Upper lobe of left lung (tissue), 4 donors: ENCODE measurements around the gene CTDNEP1.

ENCODE experiments used
- EP300 ChIP-seq, 4 donors: sonication (generic); formaldehyde crosslinking; IDR thresholded peaks; one replicate each; pipeline ENCODE4 v1.5.1; 2017; ENCODE audit warnings: antibody characterized with exemption in 4 of 4, control low read depth in 2 of 4
- POLR2A ChIP-seq, 4 donors: fragments of 450-650 bp; IDR thresholded peaks; one replicate each; pipeline ENCODE4 v1.5.1; 2016 to 2017; ENCODE audit warnings: antibody characterized with exemption in 4 of 4, mild to moderate bottlenecking in 2 of 4
- TF ChIP-seq, protein P1 (sequence below), 6 experiments: fragments of 450-650 bp in 4 of 6; fragments of 200-600 bp in 2 of 6; sonication (generic) in 2 of 6; IDR thresholded peaks; one replicate each; pipeline ENCODE4 v1.5.1; 2016 to 2019; ENCODE audit warnings: antibody characterized with exemption in 6 of 6

DNA sequence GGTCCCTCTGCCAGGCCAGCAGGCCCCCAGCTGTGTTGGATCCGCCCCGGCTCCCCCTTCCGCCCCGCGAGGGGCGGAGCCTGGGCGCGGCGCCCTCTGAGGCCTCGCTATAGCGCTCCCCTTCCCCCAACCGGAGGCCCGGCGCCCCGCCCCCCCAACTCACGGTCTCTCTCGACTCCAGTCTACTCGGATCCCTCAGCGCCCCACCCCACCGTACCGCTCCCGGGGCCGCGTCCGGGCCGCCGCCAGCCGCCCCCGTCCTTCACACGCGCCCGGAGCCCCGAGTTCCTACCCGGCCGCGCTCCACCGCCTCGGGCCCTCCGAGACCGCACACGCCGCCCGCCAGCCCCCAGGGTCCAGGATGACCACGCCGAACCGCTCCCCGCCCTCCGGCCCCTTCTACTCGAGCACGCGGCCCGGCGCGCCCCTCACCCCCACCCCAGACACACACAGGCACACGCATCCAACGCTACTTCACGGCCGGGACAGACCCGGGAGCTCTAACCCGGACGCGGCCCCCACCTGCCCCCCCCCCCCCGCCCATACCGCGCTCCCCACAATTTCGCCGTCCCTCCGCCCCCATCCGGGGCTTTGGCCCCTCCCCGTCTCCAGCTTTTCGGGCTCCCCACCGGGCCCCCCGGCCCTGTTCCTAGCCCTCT lies 13.6 kb downstream of the CTDNEP1 start:
- TF ChIP-seq, protein P1, sequence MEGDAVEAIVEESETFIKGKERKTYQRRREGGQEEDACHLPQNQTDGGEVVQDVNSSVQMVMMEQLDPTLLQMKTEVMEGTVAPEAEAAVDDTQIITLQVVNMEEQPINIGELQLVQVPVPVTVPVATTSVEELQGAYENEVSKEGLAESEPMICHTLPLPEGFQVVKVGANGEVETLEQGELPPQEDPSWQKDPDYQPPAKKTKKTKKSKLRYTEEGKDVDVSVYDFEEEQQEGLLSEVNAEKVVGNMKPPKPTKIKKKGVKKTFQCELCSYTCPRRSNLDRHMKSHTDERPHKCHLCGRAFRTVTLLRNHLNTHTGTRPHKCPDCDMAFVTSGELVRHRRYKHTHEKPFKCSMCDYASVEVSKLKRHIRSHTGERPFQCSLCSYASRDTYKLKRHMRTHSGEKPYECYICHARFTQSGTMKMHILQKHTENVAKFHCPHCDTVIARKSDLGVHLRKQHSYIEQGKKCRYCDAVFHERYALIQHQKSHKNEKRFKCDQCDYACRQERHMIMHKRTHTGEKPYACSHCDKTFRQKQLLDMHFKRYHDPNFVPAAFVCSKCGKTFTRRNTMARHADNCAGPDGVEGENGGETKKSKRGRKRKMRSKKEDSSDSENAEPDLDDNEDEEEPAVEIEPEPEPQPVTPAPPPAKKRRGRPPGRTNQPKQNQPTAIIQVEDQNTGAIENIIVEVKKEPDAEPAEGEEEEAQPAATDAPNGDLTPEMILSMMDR (IDR thresholded peaks at IDR 0.05): no peak
- peak in 1 of 4 donors; percentile 16 for TF ChIP-seq POLR2A (IDR thresholded peaks at IDR 0.05)
- no peak for TF ChIP-seq EP300 (IDR thresholded peaks at IDR 0.05)
